Kidney (tissue), 22 donors: ENCODE data around the gene NR2F1. TPM values are rescaled to one million over a fixed set of nuclear protein-coding genes. Genes with fewer than 3 reads are reported as not detected.
A peak's percentile ranks its signal among the peaks of the same experiment; 100 is the strongest.
"Not testable (repeated sequence)": the region's sequence is repeated elsewhere in the genome, so short reads cannot be mapped to it uniquely, and the experiment has no call there.

Experiments
- DNase-seq, 5 donors: peaks; one replicate each; pipeline ENCODE4 v3.0.0-alpha.2; 2013 to 2020
- FAIRE-seq: peaks from 2 replicates; lab custom pipeline; 2012; peaks lifted over from hg19 to GRCh38; lab: Jason Lieb, UNC
- H3K27ac ChIP-seq, 2 donors: one replicate each; pipeline ENCODE4 v1.7.0; 2013; ENCODE audit warnings: low read depth in 2 of 2, low read length in 2 of 2, inconsistent platforms in 1 of 2
- H3K27me3 ChIP-seq: one replicate; pipeline ENCODE4 v1.7.1; 2013; ENCODE audit warnings: low read length, inconsistent platforms; ENCODE audit not compliant: control insufficient read depth, insufficient read depth
- H3K36me3 ChIP-seq, 3 donors: one replicate each; pipeline versions ENCODE4 v1.7.0 to v1.7.1; 2013; ENCODE audit warnings: low read length in 3 of 3, control low read depth in 1 of 3, inconsistent platforms in 1 of 3; ENCODE audit not compliant: insufficient read depth in 3 of 3, control insufficient read depth in 2 of 3
- H3K4me1 ChIP-seq, 3 donors: one replicate each; pipeline versions ENCODE4 v1.7.0 to v1.7.1; 2013; ENCODE audit warnings: low read length in 3 of 3, inconsistent platforms in 1 of 3, low read depth in 1 of 3; ENCODE audit not compliant: control insufficient read depth in 2 of 3, insufficient read depth in 2 of 3
- H3K4me3 ChIP-seq, 3 donors: one replicate each; pipeline versions ENCODE4 v1.7.0 to v1.8.1; 2013; ENCODE audit warnings: low read length in 3 of 3, control low read depth in 1 of 3, inconsistent platforms in 1 of 3
- H3K9ac ChIP-seq, 3 donors: one replicate each; pipeline versions ENCODE4 v1.7.0 to v1.7.1; 2013; ENCODE audit warnings: low read length in 3 of 3, control low read depth in 1 of 3, inconsistent platforms in 1 of 3
- H3K9me3 ChIP-seq, 3 donors: one replicate each; pipeline versions ENCODE4 v1.7.0 to v1.7.1; 2013; ENCODE audit warnings: low read length in 3 of 3, control low read depth in 1 of 3, inconsistent platforms in 1 of 3; ENCODE audit not compliant: control insufficient read depth in 2 of 3, insufficient read depth in 1 of 3
- CTCF ChIP-seq: IDR thresholded peaks from 3 replicates; pipeline ENCODE4 v1.5.1; 2012; ENCODE audit warnings: mild to moderate bottlenecking, moderate library complexity, borderline replicate concordance; ENCODE audit not compliant: insufficient read depth; ENCODE audit errors: extremely low read depth
- intact Hi-C: fragments of 100-400 bp; cut with DNase I; formaldehyde crosslinking; loops from one replicate; pipeline ENCODE4 v1.11.1; 2022
- long read RNA-seq, 10 donors: library from polyadenylated mRNA in 1 of 10; unstranded in 1 of 10; transcript quantifications; one replicate each; pipeline ENCODE4 v2.0.0 and lab custom pipeline, GENCODE V29; 2021 to 2026
- polyA plus RNA-seq: library from polyadenylated mRNA; stranded (reverse); fragments of 350-450 nt; fragmentation: Illumina TruSeq; extraction: RNeasy Lipid Tissue Mini Kit (QIAGEN cat#74804); gene quantifications from one replicate; pipeline ENCODE4 v1.2.3, GENCODE V29; 2014; ENCODE audit warnings: low read depth, low replicate concordance; ENCODE audit not compliant: insufficient read depth
- total RNA-seq: library from RNA; stranded (reverse); fragmentation: NEBNext Ultra II Directional; extraction: Animal tissue kit (Norgen Biotek cat#: 25700); gene quantifications from one replicate; pipeline ENCODE4 v1.2.1, GENCODE V29; 2021
- donor health status: control.
- donor health status: control.
- donor health status: control.
- donor health status: control.
- donor health status: control.
- donor health status: DM: yes; HTN: yes; CAD: no.
- donor health status: Normal renal cell carcinoma (clear cell type).

NR2F1 gene
- total RNA-seq, result 49.5 TPM
- 22.8 TPM for polyA plus RNA-seq
- long read RNA-seq, donor 1, transcript NR2F1-206 (3 exons, 3,841 nt), result major isoform, 35 of 77 reads
- long read RNA-seq, donor 1, partial matches to known transcripts, result 41 of 77 reads
- long read RNA-seq, donor 1, other reads (novel, unspliced or antisense), result 0 of 77 reads
- long read RNA-seq, donor 2, transcript NR2F1-206 (3 exons, 3,841 nt), result major isoform, 28 of 64 reads
- long read RNA-seq, donor 2, partial matches to known transcripts, result 29 of 64 reads
- long read RNA-seq, donor 2, other reads (novel, unspliced or antisense), result 7 of 64 reads
- long read RNA-seq, donor 3, transcript NR2F1-206 (3 exons, 3,841 nt), result major isoform, 22 of 38 reads
- long read RNA-seq, donor 3, partial matches to known transcripts, result 16 of 38 reads
- long read RNA-seq, donor 3, other reads (novel, unspliced or antisense), result 0 of 38 reads
- long read RNA-seq, donor 4, transcript NR2F1-206 (3 exons, 3,841 nt), result major isoform, 27 of 60 reads
- long read RNA-seq, donor 4, partial matches to known transcripts, result 19 of 60 reads
- long read RNA-seq, donor 4, other reads (novel, unspliced or antisense), result 13 of 60 reads
- long read RNA-seq, donor 5, partial matches to known transcripts, result 0 of 4 reads
- long read RNA-seq, donor 5, other reads (novel, unspliced or antisense), result 0 of 4 reads
- long read RNA-seq, donor 6, transcript NR2F1-206 (3 exons, 3,841 nt), result major isoform, 13 of 39 reads
- long read RNA-seq, donor 6, partial matches to known transcripts, result 26 of 39 reads
- long read RNA-seq, donor 6, other reads (novel, unspliced or antisense), result 0 of 39 reads
- long read RNA-seq, donor 7, transcript NR2F1-206 (3 exons, 3,841 nt), result major isoform, 9 of 34 reads
- long read RNA-seq, donor 7, partial matches to known transcripts, result 19 of 34 reads
- long read RNA-seq, donor 7, other reads (novel, unspliced or antisense), result 6 of 34 reads
- long read RNA-seq, donor 8, transcript NR2F1-206 (3 exons, 3,841 nt), result major isoform, 38 of 89 reads
- long read RNA-seq, donor 8, partial matches to known transcripts, result 43 of 89 reads
- long read RNA-seq, donor 8, other reads (novel, unspliced or antisense), result 8 of 89 reads
- long read RNA-seq, donor 9, transcript NR2F1-206 (3 exons, 3,841 nt), result major isoform, 16 of 51 reads
- long read RNA-seq, donor 9, partial matches to known transcripts, result 27 of 51 reads
- long read RNA-seq, donor 9, other reads (novel, unspliced or antisense), result 7 of 51 reads
- long read RNA-seq, donor 10, transcript NR2F1-206 (3 exons, 3,841 nt), result major isoform, 24 of 62 reads
- long read RNA-seq, donor 10, partial matches to known transcripts, result 33 of 62 reads
- long read RNA-seq, donor 10, other reads (novel, unspliced or antisense), result 5 of 62 reads

- DNase-seq (peak; percentile 88 to 99 (median 98)), FAIRE-seq (no peak)
- Histone ChIP-seq H3K36me3 (no peaks in the 10 kb centered on the region), H3K4me1 (peaks cover 0 to 8% (median 0%) of the 10 kb centered on the region in 3 donors), H3K9ac (peak within 1 kb of the TSS; percentile 72 to 91 (median 73)), H3K4me3 (peak within 1 kb of the TSS; percentile 65 to 90 (median 84)), H3K27me3 (no peaks in the 10 kb centered on the region), H3K9me3 (no peaks in the 10 kb centered on the region), H3K27ac (peak within 1 kb of the TSS; percentile 68 to 83)
- peak; percentile 58 for TF ChIP-seq CTCF
- intact Hi-C loops, result no loop called here
Measured at GRCh38 chr5:93582677-93583438, at the start of gene NR2F1. NR2F1 (plus strand) TSS chr5:93583222; CDS start chr5:93585024, 1,802 bp downstream.

GRCh38 chr5:93545872-93546271 lies 37.1 kb upstream of the NR2F1 start:
- H3K9me3 ChIP-seq, result no peaks in the 10 kb centered on the region
- H3K9ac ChIP-seq, result no peak overlapping the region
- FAIRE-seq (no peak), DNase-seq (no peak)
- no peaks in the 10 kb centered on the region for H3K4me1 ChIP-seq
- TF ChIP-seq CTCF, result no peak
- H3K27me3 ChIP-seq, result no peaks in the 10 kb centered on the region
- peaks cover 0 to 6% (median 0%) of the 10 kb centered on the region in 3 donors for H3K36me3 ChIP-seq
- intact Hi-C loops, result no loop called here
- no peak overlapping the region for H3K27ac ChIP-seq
- H3K4me3 ChIP-seq, result no peak overlapping the region

- H3K36me3 ChIP-seq, H3K9me3 ChIP-seq, FAIRE-seq, H3K4me3 ChIP-seq, H3K27ac ChIP-seq, DNase-seq, H3K27me3 ChIP-seq, H3K9ac ChIP-seq, intact Hi-C loops, H3K4me1 ChIP-seq: not testable (repeated sequence)
Measured at GRCh38 chr5:93549594-93549993, 33.4 kb upstream of the NR2F1 start.
